Glutamatergic neuron (in vitro differentiated cells): Measurements from ENCODE around the gene PRDM16. TPM values are rescaled to one million over a fixed set of nuclear protein-coding genes. Genes with fewer than 3 reads are reported as not detected.

Experiments used
- DNase-seq: peaks from one replicate; pipeline ENCODE4 v3.0.0; 2022
- H3K27ac Mint-ChIP-seq: one replicate; pipeline ENCODE4 v1.8.0; 2020; ENCODE audit warnings: mild to moderate bottlenecking, mixed read lengths, inconsistent platforms; ENCODE audit not compliant: unreplicated experiment
- H3K27me3 Mint-ChIP-seq: one replicate; pipeline ENCODE4 v1.8.0; 2020; ENCODE audit warnings: mild to moderate bottlenecking, moderate library complexity, mixed read lengths, inconsistent platforms; ENCODE audit not compliant: unreplicated experiment
- H3K36me3 Mint-ChIP-seq: one replicate; pipeline ENCODE4 v1.8.0; 2020; ENCODE audit warnings: mild to moderate bottlenecking, mixed read lengths, inconsistent platforms; ENCODE audit not compliant: unreplicated experiment
- H3K4me1 Mint-ChIP-seq: one replicate; pipeline ENCODE4 v1.8.0; 2020; ENCODE audit warnings: mild to moderate bottlenecking, low read depth, mixed read lengths, inconsistent platforms; ENCODE audit not compliant: unreplicated experiment
- H3K4me3 Mint-ChIP-seq: one replicate; pipeline ENCODE4 v1.8.0; 2020; ENCODE audit warnings: mild to moderate bottlenecking, mixed read lengths, inconsistent platforms; ENCODE audit not compliant: unreplicated experiment
- H3K9me3 Mint-ChIP-seq: one replicate; pipeline ENCODE4 v1.8.0; 2020; ENCODE audit warnings: mild to moderate bottlenecking, moderate library complexity, mixed read lengths, inconsistent platforms; ENCODE audit not compliant: unreplicated experiment
- CTCF ChIP-seq: fragments of 200-600 bp; sonication (generic); IDR thresholded peaks from one replicate; pipeline ENCODE4 v1.5.0; 2021; ENCODE audit not compliant: partially characterized antibody, unreplicated experiment
- total RNA-seq: library from RNA; stranded (reverse); fragmentation: NEBNext Ultra II Directional; extraction: Animal tissue kit (Norgen Biotek cat#: 25700); gene quantifications from one replicate; pipeline ENCODE4 v1.2.1, GENCODE V29; 2021; ENCODE audit not compliant: unreplicated experiment

The PRDM16 gene
- total RNA-seq, 1 donor from 2014 or later, result 0.07 TPM

GRCh38 chr1:3378411-3379208, 309.6 kb downstream of the PRDM16 start:
- Mint-ChIP-seq H3K27ac (no peak overlapping the region), H3K36me3 (no peaks in the 10 kb centered on the region), H3K9me3 (peaks cover 4% of the 10 kb centered on the region), H3K27me3 (peaks cover 7% of the 10 kb centered on the region), H3K4me3 (no peak overlapping the region), H3K4me1 (no peaks in the 10 kb centered on the region)
- TF ChIP-seq CTCF, result no peak
- DNase-seq, result no peak

- no peak for DNase-seq
- H3K4me3 Mint-ChIP-seq, result no peak overlapping the region
- no peak for TF ChIP-seq CTCF
- no peak overlapping the region for H3K27ac Mint-ChIP-seq
- no peaks in the 10 kb centered on the region for H3K36me3 Mint-ChIP-seq
- H3K4me1 Mint-ChIP-seq, result no peaks in the 10 kb centered on the region
- peaks cover 1% of the 10 kb centered on the region for H3K9me3 Mint-ChIP-seq
- peaks cover 8% of the 10 kb centered on the region for H3K27me3 Mint-ChIP-seq
Measured at GRCh38 chr1:3379934-3380333, 310.9 kb downstream of the PRDM16 start.

GRCh38 chr1:3380469-3380868, 311.5 kb downstream of the PRDM16 start:
- H3K9me3 Mint-ChIP-seq, result peaks cover 1% of the 10 kb centered on the region
- TF ChIP-seq CTCF, result no peak
- H3K36me3 Mint-ChIP-seq, result no peaks in the 10 kb centered on the region
- H3K27me3 Mint-ChIP-seq, result peaks cover 8% of the 10 kb centered on the region
- H3K4me3 Mint-ChIP-seq, result no peak overlapping the region
- no peak for DNase-seq
- no peaks in the 10 kb centered on the region for H3K4me1 Mint-ChIP-seq
- no peak overlapping the region for H3K27ac Mint-ChIP-seq

- Mint-ChIP-seq H3K9me3 (peaks cover 1% of the 10 kb centered on the region), H3K27me3 (peaks cover 8% of the 10 kb centered on the region), H3K4me3 (no peak overlapping the region), H3K36me3 (no peaks in the 10 kb centered on the region), H3K27ac (no peak overlapping the region), H3K4me1 (no peaks in the 10 kb centered on the region)
- no peak for DNase-seq
- no peak for TF ChIP-seq CTCF
Measured at GRCh38 chr1:3381901-3382300, 312.9 kb downstream of the PRDM16 start.

GRCh38 chr1:3382326-3383057, 313.5 kb downstream of the PRDM16 start:
- no peak overlapping the region for H3K27ac Mint-ChIP-seq
- H3K36me3 Mint-ChIP-seq, result no peaks in the 10 kb centered on the region
- no peaks in the 10 kb centered on the region for H3K4me1 Mint-ChIP-seq
- no peak overlapping the region for H3K4me3 Mint-ChIP-seq
- DNase-seq, result no peak
- H3K9me3 Mint-ChIP-seq, result peaks cover 1% of the 10 kb centered on the region
- peaks cover 8% of the 10 kb centered on the region for H3K27me3 Mint-ChIP-seq
- TF ChIP-seq CTCF, result no peak
